Caco-2 (cell line): Measurements from ENCODE around the gene TRIM2. TPM values are rescaled to one million over a fixed set of nuclear protein-coding genes. Genes with fewer than 3 reads are reported as not detected.

Experiments used
- BruUV-seq: library from RNA; stranded (reverse); fragments of 400-500 nt; replicated peaks from 2 replicates; lab custom pipeline; 2021; lab: Mats Ljungman, UMichigan
- CTCF ChIA-PET: fragments of 300-600 bp; sonication (Branson Sonifier 250); formaldehyde crosslinking; loops from one replicate; lab custom pipeline; 2022; ENCODE audit warnings: antibody characterized with exemption; lab: Charles Lee
- POLR2A ChIA-PET: fragments of 300-600 bp; sonication (Branson Sonifier 250); formaldehyde crosslinking; loops from one replicate; lab custom pipeline; 2022; ENCODE audit warnings: antibody characterized with exemption; lab: Charles Lee
- DNase-seq, 2 experiments: peaks; one replicate each; pipeline versions ENCODE4 v3.0.0 to v3.0.0-alpha.2; 2020 to 2022
- H3K27me3 ChIP-seq: replicated peaks from 2 replicates; pipeline ENCODE4 v1.6.0; 2011; ENCODE audit warnings: low read length; ENCODE audit not compliant: control insufficient read depth, insufficient read depth
- H3K36me3 ChIP-seq: 2 replicates; pipeline ENCODE4 v1.5.1; 2011; ENCODE audit warnings: low read length; ENCODE audit not compliant: control insufficient read depth, insufficient read depth
- H3K4me1 ChIP-seq: fragments of 250-450 bp; sonication (Bioruptor Pico); 2 replicates; pipeline ENCODE4 v1.5.1; 2020; ENCODE audit warnings: mild to moderate bottlenecking
- H3K4me3 ChIP-seq: 2 replicates; pipeline ENCODE4 v1.5.1; 2011; ENCODE audit warnings: low read depth, mild to moderate bottlenecking, control low read depth, low read length
- H3K9me3 ChIP-seq: fragments of 250-450 bp; sonication (Bioruptor Pico); 2 replicates; pipeline ENCODE4 v1.5.1; 2020; ENCODE audit warnings: mild to moderate bottlenecking, moderate library complexity
- H3K27ac Mint-ChIP-seq: one replicate; pipeline ENCODE4 v1.8.0; 2022; ENCODE audit warnings: mixed read lengths; ENCODE audit not compliant: unreplicated experiment
- H3K27me3 Mint-ChIP-seq: one replicate; pipeline ENCODE4 v1.8.0; 2022; ENCODE audit warnings: mixed read lengths; ENCODE audit not compliant: insufficient read depth, unreplicated experiment
- H3K36me3 Mint-ChIP-seq: one replicate; pipeline ENCODE4 v1.8.0; 2022; ENCODE audit warnings: mild to moderate bottlenecking, mixed read lengths; ENCODE audit not compliant: insufficient read depth, unreplicated experiment
- H3K4me1 Mint-ChIP-seq: one replicate; pipeline ENCODE4 v1.8.0; 2022; ENCODE audit warnings: low read depth, mixed read lengths; ENCODE audit not compliant: unreplicated experiment
- H3K4me3 Mint-ChIP-seq: one replicate; pipeline ENCODE4 v1.8.0; 2022; ENCODE audit warnings: mild to moderate bottlenecking, moderate library complexity, mixed read lengths; ENCODE audit not compliant: unreplicated experiment
- H3K9me3 Mint-ChIP-seq: one replicate; pipeline ENCODE4 v1.8.0; 2022; ENCODE audit warnings: mixed read lengths; ENCODE audit not compliant: unreplicated experiment
- CTCF ChIP-seq, 2 experiments: fragments of 200-600 bp in 1 of 2; IDR thresholded peaks; 1 replicate in 1 of 2; 2 replicates in 1 of 2; pipeline versions ENCODE4 v1.5.1 to v1.8.0; 2011 to 2022; ENCODE audit warnings: antibody characterized with exemption in 1 of 2, control low read depth in 1 of 2, inconsistent platforms in 1 of 2, low read depth in 1 of 2, low read length in 1 of 2, mild to moderate bottlenecking in 1 of 2, moderate library complexity in 1 of 2; ENCODE audit not compliant: insufficient read depth in 1 of 2, severe bottlenecking in 1 of 2, unreplicated experiment in 1 of 2
- intact Hi-C: fragments of 100-400 bp; cut with micrococcal nuclease; formaldehyde crosslinking; loops from one replicate; pipeline ENCODE4 v1.10.0; 2022; ENCODE audit not compliant: unreplicated experiment
- total RNA-seq: library from RNA; stranded (reverse); gene quantifications from 2 replicates; pipeline ENCODE4 v1.2.3, GENCODE V29; 2022

Gene TRIM2
- total RNA-seq, 1 experiment from 2014 or later = 62.3 TPM

GRCh38 chr4:153241970-153242838, 38.0 kb downstream of the TRIM2 start:
- Mint-ChIP-seq H3K36me3 (peaks cover 35% of the 10 kb centered on the region), H3K4me3 (no peak overlapping the region), H3K27ac (peak overlapping the region; percentile 83), H3K4me1 (peaks cover 42% of the 10 kb centered on the region), H3K27me3 (no peaks in the 10 kb centered on the region), H3K9me3 (no peaks in the 10 kb centered on the region)
- POLR2A ChIA-PET = no interaction called here
- no peak for TF ChIP-seq CTCF (IDR thresholded peaks at IDR 0.05; ENCODE audit: insufficient read depth in 1 of 2, low read depth in 1 of 2, low read length in 1 of 2, severe bottlenecking in 1 of 2, unreplicated experiment in 1 of 2)
- Histone ChIP-seq H3K4me1 (peaks cover 33% of the 10 kb centered on the region), H3K9me3 (no peaks in the 10 kb centered on the region), H3K4me3 (no peak overlapping the region), H3K27me3 (no peaks in the 10 kb centered on the region), H3K36me3 (peaks cover 1% of the 10 kb centered on the region)
- no TSS peak for BruUV-seq
- peak in 1 of 2 experiments; percentile 22 for DNase-seq
- CTCF ChIA-PET = interaction anchor here (1.1 kb wide), 1 partner anchor 99 kb away, joined by 6 read pairs; no protein-coding TSS in a partner anchor
- intact Hi-C loops = loop anchor here (2.0 kb wide), 1 partner anchor 37 kb away; the partner anchor contains the start of gene TRIM2

- ChIA-PET POLR2A (no interaction called here), CTCF (interaction anchor here (1.1 kb wide), 1 partner anchor 100 kb away, joined by 6 read pairs; no protein-coding TSS in a partner anchor)
- no TSS peak for BruUV-seq
- no peaks in the 10 kb centered on the region for H3K9me3 ChIP-seq
- H3K4me1 Mint-ChIP-seq = peaks cover 42% of the 10 kb centered on the region
- no peaks in the 10 kb centered on the region for H3K9me3 Mint-ChIP-seq
- H3K27me3 Mint-ChIP-seq = no peaks in the 10 kb centered on the region
- peaks cover 1% of the 10 kb centered on the region for H3K36me3 ChIP-seq
- H3K4me3 ChIP-seq = no peak overlapping the region
- no peak overlapping the region for H3K4me3 Mint-ChIP-seq
- peak overlapping the region; percentile 83 for H3K27ac Mint-ChIP-seq
- peaks cover 35% of the 10 kb centered on the region for H3K36me3 Mint-ChIP-seq
- intact Hi-C loops = loop anchor here (2.0 kb wide), 1 partner anchor 38 kb away; the partner anchor contains the start of gene TRIM2
- H3K4me1 ChIP-seq = peaks cover 33% of the 10 kb centered on the region
- H3K27me3 ChIP-seq = no peaks in the 10 kb centered on the region
- DNase-seq = no peak
- no peak for TF ChIP-seq CTCF (IDR thresholded peaks at IDR 0.05; ENCODE audit: insufficient read depth in 1 of 2, low read depth in 1 of 2, low read length in 1 of 2, severe bottlenecking in 1 of 2, unreplicated experiment in 1 of 2)
Measured at GRCh38 chr4:153242839-153243324, 38.6 kb downstream of the TRIM2 start.

- DNase-seq = peak in 1 of 2 experiments; percentile 18
- H3K4me1 Mint-ChIP-seq = peaks cover 42% of the 10 kb centered on the region
- H3K27me3 ChIP-seq = no peaks in the 10 kb centered on the region
- peaks cover 35% of the 10 kb centered on the region for H3K36me3 Mint-ChIP-seq
- H3K9me3 Mint-ChIP-seq = no peaks in the 10 kb centered on the region
- peaks cover 1% of the 10 kb centered on the region for H3K36me3 ChIP-seq
- ChIA-PET POLR2A (interaction anchor here (0.6 kb wide), 1 partner anchor 97 kb away, joined by 7 read pairs; no protein-coding TSS in a partner anchor), CTCF (no interaction called here)
- H3K27me3 Mint-ChIP-seq = no peaks in the 10 kb centered on the region
- no TSS peak for BruUV-seq
- H3K4me1 ChIP-seq = peaks cover 33% of the 10 kb centered on the region
- H3K4me3 ChIP-seq = no peak overlapping the region
- no peak overlapping the region for H3K4me3 Mint-ChIP-seq
- H3K27ac Mint-ChIP-seq = peak overlapping the region; percentile 58
- intact Hi-C loops = loop anchor here (2.0 kb wide), 1 partner anchor 39 kb away; the partner anchor contains the start of gene TRIM2
- no peak for TF ChIP-seq CTCF (IDR thresholded peaks at IDR 0.05; ENCODE audit: insufficient read depth in 1 of 2, low read depth in 1 of 2, low read length in 1 of 2, severe bottlenecking in 1 of 2, unreplicated experiment in 1 of 2)
- no peaks in the 10 kb centered on the region for H3K9me3 ChIP-seq
Measured at GRCh38 chr4:153243468-153243867, 39.2 kb downstream of the TRIM2 start.
